HepG2 (cell line): ENCODE data around the gene NINJ2. TPM values are rescaled to one million over a fixed set of nuclear protein-coding genes. Genes with fewer than 3 reads are reported as not detected.

Source experiments
- AHR ChIP-seq: IDR thresholded peaks from 2 replicates; pipeline ENCODE4 v1.6.1; 2018; ENCODE audit warnings: missing genetic modification reagents, missing compliant biosample characterization
- ATF4 ChIP-seq, 2 experiments: fragments of 450-650 bp in 1 of 2; sonication (generic) in 1 of 2; formaldehyde crosslinking; IDR thresholded peaks; 2 replicates each; pipeline versions ENCODE4 v1.5.0 to v1.8.0; 2020 to 2022; ENCODE audit warnings: mild to moderate bottlenecking in 1 of 2, missing genetic modification reagents in 1 of 2
- FLYWCH1 ChIP-seq: sonication (generic); formaldehyde crosslinking; IDR thresholded peaks from 2 replicates; pipeline ENCODE4 v1.8.1; 2023; ENCODE audit warnings: mild to moderate bottlenecking, missing genetic modification reagents
- HDAC6 ChIP-seq: fragments of 200-600 bp; sonication (generic); IDR thresholded peaks from 2 replicates; pipeline ENCODE4 v1.7.0; 2017; ENCODE audit warnings: mild to moderate bottlenecking, antibody characterized with exemption, low read length, low read depth
- KLF15 ChIP-seq: sonication (generic); formaldehyde crosslinking; IDR thresholded peaks from 2 replicates; pipeline ENCODE4 v1.8.1; 2023; ENCODE audit warnings: borderline replicate concordance, mild to moderate bottlenecking, inconsistent platforms, missing genetic modification reagents, mixed read lengths
- MED8 ChIP-seq: sonication (generic); formaldehyde crosslinking; IDR thresholded peaks from 2 replicates; pipeline ENCODE4 v1.8.1; 2023; ENCODE audit warnings: mild to moderate bottlenecking, missing genetic modification reagents; ENCODE audit not compliant: insufficient replicate concordance
- NR1H2 ChIP-seq: sonication (generic); formaldehyde crosslinking; IDR thresholded peaks from 2 replicates; pipeline ENCODE4 v1.8.1; 2022; ENCODE audit warnings: low read depth, missing genetic modification reagents, borderline replicate concordance
- NR3C1 ChIP-seq: sonication (generic); formaldehyde crosslinking; IDR thresholded peaks from 2 replicates; pipeline ENCODE4 v1.4.0; 2020; ENCODE audit warnings: missing genetic modification reagents
- RARA ChIP-seq: IDR thresholded peaks from 2 replicates; pipeline ENCODE4 v1.6.1; 2016; ENCODE audit warnings: missing genetic modification reagents, missing compliant biosample characterization
- SKI ChIP-seq: fragments of 450-650 bp; IDR thresholded peaks from one replicate; pipeline ENCODE4 v1.6.1; 2018; ENCODE audit warnings: mild to moderate bottlenecking; ENCODE audit not compliant: partially characterized antibody
- SOX5 ChIP-seq: IDR thresholded peaks from 2 replicates; pipeline ENCODE4 v1.6.1; 2016; ENCODE audit warnings: borderline replicate concordance
- SRSF9 ChIP-seq: fragments of 200-400 bp; formaldehyde crosslinking; IDR thresholded peaks from 2 replicates; pipeline ENCODE4 v1.6.1; 2018; ENCODE audit warnings: borderline replicate concordance, mild to moderate bottlenecking, low read depth, low read length; ENCODE audit not compliant: insufficient read depth, poor library complexity, severe bottlenecking
- TOE1 ChIP-seq: sonication (generic); formaldehyde crosslinking; IDR thresholded peaks from 2 replicates; pipeline ENCODE4 v1.4.0; 2020; ENCODE audit warnings: mild to moderate bottlenecking, missing genetic modification reagents
- ZNF329 ChIP-seq: sonication (generic); formaldehyde crosslinking; IDR thresholded peaks from 2 replicates; pipeline ENCODE4 v1.9.0; 2021; ENCODE audit warnings: low read depth, mild to moderate bottlenecking, missing genetic modification reagents
- ZNF33A ChIP-seq: sonication (generic); formaldehyde crosslinking; IDR thresholded peaks from 2 replicates; pipeline ENCODE4 v1.5.1; 2020; ENCODE audit warnings: missing genetic modification reagents, mild to moderate bottlenecking, moderate library complexity, borderline replicate concordance
- ZNF547 ChIP-seq: sonication (generic); formaldehyde crosslinking; IDR thresholded peaks from 2 replicates; pipeline ENCODE4 v1.5.1; 2020; ENCODE audit warnings: mild to moderate bottlenecking, missing genetic modification reagents
- polyA plus RNA-seq, 8 experiments: library from polyadenylated mRNA; depleted of rRNA in 3 of 8; stranded (reverse) in 7 of 8; unstranded in 1 of 8; fragments of >200 nt; fragmentation: Illumina TruSeq in 4 of 8; extraction: Trizol in 4 of 8; gene quantifications; 2 replicates each; pipeline versions ENCODE4 v1.2.1 to v1.2.3, GENCODE V29; 2011 to 2016; ENCODE audit warnings: low read depth in 4 of 8, missing spikeins in 1 of 8, mixed read lengths in 1 of 8; ENCODE audit not compliant: insufficient read depth in 1 of 8
- total RNA-seq, 5 experiments: library from RNA; depleted of rRNA; stranded (reverse); fragments of >200 nt; fragmentation: Illumina TruSeq; extraction: Trizol; gene quantifications; 2 replicates each; pipeline ENCODE4 v1.2.3, GENCODE V29; 2016; ENCODE audit warnings: low read depth in 1 of 5
- TF ChIP-seq, protein P1 (sequence below): sonication (generic); formaldehyde crosslinking; IDR thresholded peaks from 2 replicates; pipeline ENCODE4 v1.9.0; 2021; ENCODE audit warnings: missing genetic modification reagents, borderline replicate concordance
- TF ChIP-seq, protein P2 (sequence below): IDR thresholded peaks from 2 replicates; pipeline ENCODE4 v1.6.1; 2016; ENCODE audit warnings: low read depth, missing genetic modification reagents, missing compliant biosample characterization
- TF ChIP-seq, protein P3 (sequence below): sonication (generic); formaldehyde crosslinking; IDR thresholded peaks from 2 replicates; pipeline ENCODE4 v1.4.0; 2020; ENCODE audit warnings: missing genetic modification reagents, borderline replicate concordance

Gene NINJ2
- total and polyA plus RNA-seq, 2 of the 13 experiments (the other 11 are each of a cell fraction or from before 2014, with no cell fraction given), result 0.62 to 3.8 TPM

- TF ChIP-seq ATF4 (CRISPR knock-in tag; IDR thresholded peaks at IDR 0.05) (no peak), KLF15 (CRISPR knock-in tag) (no peak), SOX5 (CRISPR knock-in tag) (0 out of 2 replicates have a peak, but pooled peaks have one; percentile 6), FLYWCH1 (CRISPR knock-in tag) (no peak), SRSF9 (no peak), ZNF547 (CRISPR knock-in tag) (no peak), NR1H2 (peak; percentile 33; the same call in 1 of the 2 replicates), ZNF329 (CRISPR knock-in tag) (no peak), HDAC6 (no peak), NR3C1 (CRISPR knock-in tag) (no peak), ZNF33A (CRISPR knock-in tag) (no peak), AHR (CRISPR knock-in tag) (no peak), MED8 (no peak), RARA (CRISPR knock-in tag) (peak; percentile 43; the same call in 1 of the 2 replicates), TOE1 (CRISPR knock-in tag) (no peak), SKI (no peak)
- TF ChIP-seq, protein P1, sequence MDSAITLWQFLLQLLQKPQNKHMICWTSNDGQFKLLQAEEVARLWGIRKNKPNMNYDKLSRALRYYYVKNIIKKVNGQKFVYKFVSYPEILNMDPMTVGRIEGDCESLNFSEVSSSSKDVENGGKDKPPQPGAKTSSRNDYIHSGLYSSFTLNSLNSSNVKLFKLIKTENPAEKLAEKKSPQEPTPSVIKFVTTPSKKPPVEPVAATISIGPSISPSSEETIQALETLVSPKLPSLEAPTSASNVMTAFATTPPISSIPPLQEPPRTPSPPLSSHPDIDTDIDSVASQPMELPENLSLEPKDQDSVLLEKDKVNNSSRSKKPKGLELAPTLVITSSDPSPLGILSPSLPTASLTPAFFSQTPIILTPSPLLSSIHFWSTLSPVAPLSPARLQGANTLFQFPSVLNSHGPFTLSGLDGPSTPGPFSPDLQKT (CRISPR knock-in tag), result no peak
- TF ChIP-seq, protein P2, sequence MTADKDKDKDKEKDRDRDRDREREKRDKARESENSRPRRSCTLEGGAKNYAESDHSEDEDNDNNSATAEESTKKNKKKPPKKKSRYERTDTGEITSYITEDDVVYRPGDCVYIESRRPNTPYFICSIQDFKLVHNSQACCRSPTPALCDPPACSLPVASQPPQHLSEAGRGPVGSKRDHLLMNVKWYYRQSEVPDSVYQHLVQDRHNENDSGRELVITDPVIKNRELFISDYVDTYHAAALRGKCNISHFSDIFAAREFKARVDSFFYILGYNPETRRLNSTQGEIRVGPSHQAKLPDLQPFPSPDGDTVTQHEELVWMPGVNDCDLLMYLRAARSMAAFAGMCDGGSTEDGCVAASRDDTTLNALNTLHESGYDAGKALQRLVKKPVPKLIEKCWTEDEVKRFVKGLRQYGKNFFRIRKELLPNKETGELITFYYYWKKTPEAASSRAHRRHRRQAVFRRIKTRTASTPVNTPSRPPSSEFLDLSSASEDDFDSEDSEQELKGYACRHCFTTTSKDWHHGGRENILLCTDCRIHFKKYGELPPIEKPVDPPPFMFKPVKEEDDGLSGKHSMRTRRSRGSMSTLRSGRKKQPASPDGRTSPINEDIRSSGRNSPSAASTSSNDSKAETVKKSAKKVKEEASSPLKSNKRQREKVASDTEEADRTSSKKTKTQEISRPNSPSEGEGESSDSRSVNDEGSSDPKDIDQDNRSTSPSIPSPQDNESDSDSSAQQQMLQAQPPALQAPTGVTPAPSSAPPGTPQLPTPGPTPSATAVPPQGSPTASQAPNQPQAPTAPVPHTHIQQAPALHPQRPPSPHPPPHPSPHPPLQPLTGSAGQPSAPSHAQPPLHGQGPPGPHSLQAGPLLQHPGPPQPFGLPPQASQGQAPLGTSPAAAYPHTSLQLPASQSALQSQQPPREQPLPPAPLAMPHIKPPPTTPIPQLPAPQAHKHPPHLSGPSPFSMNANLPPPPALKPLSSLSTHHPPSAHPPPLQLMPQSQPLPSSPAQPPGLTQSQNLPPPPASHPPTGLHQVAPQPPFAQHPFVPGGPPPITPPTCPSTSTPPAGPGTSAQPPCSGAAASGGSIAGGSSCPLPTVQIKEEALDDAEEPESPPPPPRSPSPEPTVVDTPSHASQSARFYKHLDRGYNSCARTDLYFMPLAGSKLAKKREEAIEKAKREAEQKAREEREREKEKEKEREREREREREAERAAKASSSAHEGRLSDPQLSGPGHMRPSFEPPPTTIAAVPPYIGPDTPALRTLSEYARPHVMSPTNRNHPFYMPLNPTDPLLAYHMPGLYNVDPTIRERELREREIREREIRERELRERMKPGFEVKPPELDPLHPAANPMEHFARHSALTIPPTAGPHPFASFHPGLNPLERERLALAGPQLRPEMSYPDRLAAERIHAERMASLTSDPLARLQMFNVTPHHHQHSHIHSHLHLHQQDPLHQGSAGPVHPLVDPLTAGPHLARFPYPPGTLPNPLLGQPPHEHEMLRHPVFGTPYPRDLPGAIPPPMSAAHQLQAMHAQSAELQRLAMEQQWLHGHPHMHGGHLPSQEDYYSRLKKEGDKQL (CRISPR knock-in tag), result no peak
- TF ChIP-seq, protein P3, sequence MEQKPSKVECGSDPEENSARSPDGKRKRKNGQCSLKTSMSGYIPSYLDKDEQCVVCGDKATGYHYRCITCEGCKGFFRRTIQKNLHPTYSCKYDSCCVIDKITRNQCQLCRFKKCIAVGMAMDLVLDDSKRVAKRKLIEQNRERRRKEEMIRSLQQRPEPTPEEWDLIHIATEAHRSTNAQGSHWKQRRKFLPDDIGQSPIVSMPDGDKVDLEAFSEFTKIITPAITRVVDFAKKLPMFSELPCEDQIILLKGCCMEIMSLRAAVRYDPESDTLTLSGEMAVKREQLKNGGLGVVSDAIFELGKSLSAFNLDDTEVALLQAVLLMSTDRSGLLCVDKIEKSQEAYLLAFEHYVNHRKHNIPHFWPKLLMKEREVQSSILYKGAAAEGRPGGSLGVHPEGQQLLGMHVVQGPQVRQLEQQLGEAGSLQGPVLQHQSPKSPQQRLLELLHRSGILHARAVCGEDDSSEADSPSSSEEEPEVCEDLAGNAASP, result no peak
These were observed 39.3 kb downstream of the NINJ2 start (continued) for GRCh38 chr12:623865-624372.
